OCI-LY3 (cell line): ENCODE measurements around the gene BMPR2.

Experiments
- CTCF ChIP-seq: fragments of 200-600, 300-600 bp; sonication (generic); IDR thresholded peaks from 2 replicates; pipeline ENCODE4 v1.5.1; 2014; ENCODE audit warnings: antibody characterized with exemption, low read length, low read depth
- EZH2phosphoT487 ChIP-seq: fragments of 200-600 bp; shearing (Covaris generic); IDR thresholded peaks from 2 replicates; pipeline ENCODE4 v1.6.1; 2018; ENCODE audit warnings: antibody characterized with exemption, mixed run types, low read depth

GRCh38 chr2:202612145-202612544 is 236.0 kb downstream of the BMPR2 start:
- TF ChIP-seq CTCF (no peak), EZH2phosphoT487 (no peak)
